Neural cell (in vitro differentiated cells): ENCODE data around the gene COL5A1. TPM values are rescaled to one million over a fixed set of nuclear protein-coding genes. Genes with fewer than 3 reads are reported as not detected.

ENCODE experiments used
- H2AFZ ChIP-seq: fragments of 200-600, 300-800 bp; sonication (generic), shearing (Covaris generic); 2 replicates; pipeline ENCODE4 v1.6.0; 2014; ENCODE audit warnings: low read depth, mild to moderate bottlenecking, antibody characterized with exemption, low read length, moderate library complexity
- H3F3A ChIP-seq: fragments of 200-600 bp; shearing (Covaris generic); 2 replicates; pipeline ENCODE4 v1.6.1; 2016; ENCODE audit warnings: mild to moderate bottlenecking, moderate library complexity, mixed read lengths, antibody characterized with exemption, low read length; ENCODE audit not compliant: insufficient read depth, poor library complexity, severe bottlenecking
- H3K27ac ChIP-seq: fragments of 200-600, 300-800 bp; sonication (generic), shearing (Covaris generic); 2 replicates; pipeline ENCODE4 v1.5.1; 2014; ENCODE audit warnings: mild to moderate bottlenecking, low read length, moderate library complexity
- H3K27me3 ChIP-seq: fragments of 300-800, 200-600 bp; sonication (generic), shearing (Covaris generic); 2 replicates; pipeline ENCODE4 v1.6.0; 2014; ENCODE audit warnings: mild to moderate bottlenecking, low read depth, low read length, moderate library complexity; ENCODE audit not compliant: insufficient read depth
- H3K36me3 ChIP-seq: fragments of 300-800, 200-600 bp; sonication (generic), shearing (Covaris generic); 2 replicates; pipeline ENCODE4 v1.5.1; 2014; ENCODE audit warnings: mild to moderate bottlenecking, antibody characterized with exemption, low read length, moderate library complexity; ENCODE audit not compliant: insufficient read depth
- H3K4me2 ChIP-seq: fragments of 300-800, 200-600 bp; sonication (generic), shearing (Covaris generic); 2 replicates; pipeline ENCODE4 v1.6.0; 2014; ENCODE audit warnings: mild to moderate bottlenecking, low read length
- H3K4me3 ChIP-seq: fragments of 300-800, 200-600 bp; sonication (generic), shearing (Covaris generic); 2 replicates; pipeline ENCODE4 v1.5.1; 2014; ENCODE audit warnings: mild to moderate bottlenecking, low read length, moderate library complexity
- H3K79me2 ChIP-seq: fragments of 200-600 bp; shearing (Covaris generic); replicated peaks from 2 replicates; pipeline ENCODE4 v1.6.0; 2014; ENCODE audit warnings: mild to moderate bottlenecking, low read length, moderate library complexity; ENCODE audit not compliant: insufficient read depth
- H3K9ac ChIP-seq: fragments of 300-800, 200-600 bp; sonication (generic), shearing (Covaris generic); 2 replicates; pipeline ENCODE4 v1.6.1; 2016; ENCODE audit warnings: mild to moderate bottlenecking, low read length, mixed read lengths
- H3K9me2 ChIP-seq: fragments of 200-600 bp; shearing (Covaris generic); 2 replicates; pipeline ENCODE4 v1.6.1; 2016; ENCODE audit warnings: mild to moderate bottlenecking, low read length, mixed read lengths; ENCODE audit not compliant: insufficient read depth
- H3K9me3 ChIP-seq: fragments of 200-600, 300-800 bp; sonication (generic), shearing (Covaris generic); 2 replicates; pipeline ENCODE4 v1.6.1; 2016; ENCODE audit warnings: mild to moderate bottlenecking, mixed run types, low read length, moderate library complexity, mixed read lengths
- H4K20me1 ChIP-seq: fragments of 200-600 bp; shearing (Covaris generic); 2 replicates; pipeline ENCODE4 v1.6.1; 2016; ENCODE audit warnings: mild to moderate bottlenecking, mixed run types; ENCODE audit not compliant: insufficient read depth
- EP300 ChIP-seq: fragments of 450-650 bp; conservative IDR thresholded peaks from 2 replicates; pipeline ENCODE4 v1.6.1; 2014; ENCODE audit warnings: antibody characterized with exemption, mild to moderate bottlenecking, moderate library complexity; ENCODE audit not compliant: poor library complexity, severe bottlenecking
- EZH2 ChIP-seq: fragments of 200-600, 300-800 bp; shearing (Covaris generic), sonication (generic); IDR thresholded peaks from 2 replicates; pipeline ENCODE4 v1.6.1; 2014; ENCODE audit warnings: antibody characterized with exemption, low read length, borderline replicate concordance, mild to moderate bottlenecking; ENCODE audit not compliant: insufficient read depth, poor library complexity, severe bottlenecking
- MXI1 ChIP-seq: fragments of 450-650 bp; conservative IDR thresholded peaks from 2 replicates; pipeline ENCODE4 v1.6.1; 2014; ENCODE audit warnings: antibody characterized with exemption, mild to moderate bottlenecking; ENCODE audit not compliant: poor library complexity, severe bottlenecking
- POLR2AphosphoS5 ChIP-seq: IDR thresholded peaks from 2 replicates; pipeline ENCODE4 v1.6.1; 2012
- RAD21 ChIP-seq: fragments of 450-650 bp; conservative IDR thresholded peaks from 2 replicates; pipeline ENCODE4 v1.6.1; 2014; ENCODE audit warnings: antibody characterized with exemption, mild to moderate bottlenecking, moderate library complexity
- REST ChIP-seq: IDR thresholded peaks from 2 replicates; pipeline ENCODE4 v1.6.1; 2012; ENCODE audit warnings: borderline replicate concordance
- SMC3 ChIP-seq: fragments of 450-650 bp; conservative IDR thresholded peaks from 2 replicates; pipeline ENCODE4 v1.6.1; 2014; ENCODE audit warnings: antibody characterized with exemption, mild to moderate bottlenecking, moderate library complexity; ENCODE audit not compliant: poor library complexity
- TAF1 ChIP-seq: IDR thresholded peaks from 2 replicates; pipeline ENCODE4 v1.6.1; 2012; ENCODE audit warnings: low read depth
- polyA plus RNA-seq: library from polyadenylated mRNA; depleted of rRNA; stranded (reverse); fragments of >200 nt; gene quantifications from 2 replicates; pipeline ENCODE4 v1.2.3, GENCODE V29; 2014
- TF ChIP-seq, protein P1 (sequence below): fragments of 450-650 bp; IDR thresholded peaks from 2 replicates; pipeline ENCODE4 v1.5.1; 2014; ENCODE audit warnings: antibody characterized with exemption, mild to moderate bottlenecking, moderate library complexity; ENCODE audit not compliant: poor library complexity, severe bottlenecking

The COL5A1 gene
- polyA plus RNA-seq, 1 donor from 2014 or later: not detected

DNA sequence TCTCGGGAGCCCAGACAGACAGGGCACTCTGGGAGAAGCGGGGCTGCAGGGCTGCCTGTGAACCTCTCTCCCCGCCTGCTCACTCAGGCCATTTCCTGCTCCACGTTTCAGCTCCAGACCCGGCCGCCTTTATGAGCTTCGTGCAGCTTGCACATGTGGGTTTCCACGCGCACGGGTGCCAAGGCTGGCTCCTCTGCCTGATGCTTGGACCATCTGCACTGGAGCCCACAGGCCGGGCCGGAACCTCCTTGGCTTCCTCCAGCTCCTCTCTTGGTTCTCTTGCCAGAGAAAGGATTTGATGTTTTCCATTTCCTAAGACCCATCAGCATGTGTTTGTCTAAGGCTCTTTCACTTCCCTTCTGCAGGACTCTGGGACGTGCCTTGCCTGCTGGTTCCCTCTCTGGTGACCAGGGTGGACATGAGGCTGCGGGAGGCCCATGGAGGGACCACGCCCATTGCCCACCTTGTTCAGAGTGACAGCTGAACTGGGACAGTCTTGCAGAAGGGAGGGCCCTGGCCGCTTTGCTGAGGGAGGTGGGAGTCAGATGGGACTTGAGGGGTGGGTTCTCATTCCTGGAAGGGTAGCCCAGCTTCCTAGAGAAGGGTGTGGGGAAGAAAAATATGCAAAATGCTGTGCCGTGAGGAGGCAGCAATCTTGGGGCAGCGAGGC, 23.3 kb upstream of the COL5A1 start:
- no peak overlapping the region for H3K4me2 ChIP-seq
- H2AFZ ChIP-seq: no peak overlapping the region
- no peaks in the 10 kb centered on the region for H3K27me3 ChIP-seq
- H3K79me2 ChIP-seq: no peaks in the 10 kb centered on the region
- no peaks in the 10 kb centered on the region for H3K9me2 ChIP-seq
- no peaks in the 10 kb centered on the region for H3F3A ChIP-seq
- no peaks in the 10 kb centered on the region for H4K20me1 ChIP-seq
- no peak for TF ChIP-seq POLR2AphosphoS5
- TF ChIP-seq, protein P1, sequence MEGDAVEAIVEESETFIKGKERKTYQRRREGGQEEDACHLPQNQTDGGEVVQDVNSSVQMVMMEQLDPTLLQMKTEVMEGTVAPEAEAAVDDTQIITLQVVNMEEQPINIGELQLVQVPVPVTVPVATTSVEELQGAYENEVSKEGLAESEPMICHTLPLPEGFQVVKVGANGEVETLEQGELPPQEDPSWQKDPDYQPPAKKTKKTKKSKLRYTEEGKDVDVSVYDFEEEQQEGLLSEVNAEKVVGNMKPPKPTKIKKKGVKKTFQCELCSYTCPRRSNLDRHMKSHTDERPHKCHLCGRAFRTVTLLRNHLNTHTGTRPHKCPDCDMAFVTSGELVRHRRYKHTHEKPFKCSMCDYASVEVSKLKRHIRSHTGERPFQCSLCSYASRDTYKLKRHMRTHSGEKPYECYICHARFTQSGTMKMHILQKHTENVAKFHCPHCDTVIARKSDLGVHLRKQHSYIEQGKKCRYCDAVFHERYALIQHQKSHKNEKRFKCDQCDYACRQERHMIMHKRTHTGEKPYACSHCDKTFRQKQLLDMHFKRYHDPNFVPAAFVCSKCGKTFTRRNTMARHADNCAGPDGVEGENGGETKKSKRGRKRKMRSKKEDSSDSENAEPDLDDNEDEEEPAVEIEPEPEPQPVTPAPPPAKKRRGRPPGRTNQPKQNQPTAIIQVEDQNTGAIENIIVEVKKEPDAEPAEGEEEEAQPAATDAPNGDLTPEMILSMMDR: no peak
- no peak for TF ChIP-seq EP300
- TF ChIP-seq EZH2: no peak
- TF ChIP-seq TAF1: no peak
- no peak for TF ChIP-seq REST
- no peak for TF ChIP-seq MXI1
- no peak for TF ChIP-seq SMC3
- no peak for TF ChIP-seq RAD21
- no peaks in the 10 kb centered on the region for H3K36me3 ChIP-seq
- no peak overlapping the region for H3K27ac ChIP-seq
- H3K9me3 ChIP-seq: no peaks in the 10 kb centered on the region
- H3K4me3 ChIP-seq: no peak overlapping the region
- no peak overlapping the region for H3K9ac ChIP-seq

- no peaks in the 10 kb centered on the region for H3K9me2 ChIP-seq
- H3K27me3 ChIP-seq: no peaks in the 10 kb centered on the region
- H3K27ac ChIP-seq: no peak overlapping the region
- no peak overlapping the region for H2AFZ ChIP-seq
- H3K9ac ChIP-seq: no peak overlapping the region
- H3F3A ChIP-seq: no peaks in the 10 kb centered on the region
- no peaks in the 10 kb centered on the region for H3K79me2 ChIP-seq
- H3K4me3 ChIP-seq: no peak overlapping the region
- H4K20me1 ChIP-seq: no peaks in the 10 kb centered on the region
- H3K9me3 ChIP-seq: no peaks in the 10 kb centered on the region
- H3K36me3 ChIP-seq: no peaks in the 10 kb centered on the region
- H3K4me2 ChIP-seq: no peak overlapping the region
- TF ChIP-seq MXI1 (no peak), POLR2AphosphoS5 (no peak), EP300 (no peak), TAF1 (no peak), EZH2 (no peak), REST (no peak), SMC3 (no peak), RAD21 (no peak)
- TF ChIP-seq, protein P1: no peak
These were observed 22.7 kb upstream of the COL5A1 start for GRCh38 chr9:134618833-134619447.
